ENCODE measurements around the gene RASAL2. TPM values are rescaled to one million over a fixed set of nuclear protein-coding genes. Genes with fewer than 3 reads are reported as not detected.

Gene RASAL2
- total RNA-seq, 3 donors from 2014 or later = 13.0 to 17.5 (median 14.2) TPM

GRCh38 chr1:178278916-178279686, 185.2 kb downstream of the RASAL2 start:
- ATAC-seq (no peak), DNase-seq (no peak)
- Histone ChIP-seq H3K9me3 (no peaks in the 10 kb centered on the region), H3K36me3 (ENCODE audit: low read depth) (no peaks in the 10 kb centered on the region), H3K4me1 (ENCODE audit: low read depth) (no peaks in the 10 kb centered on the region), H3K4me3 (no peak overlapping the region)
- intact Hi-C loops (cut with DNase I, micrococcal nuclease) = loop anchor here (10.0 kb wide), 2 partner anchors 184 to 244 kb away; partner anchors contain the start of gene RASAL2 (in 1 of the 2)
- TF ChIP-seq, protein P1, sequence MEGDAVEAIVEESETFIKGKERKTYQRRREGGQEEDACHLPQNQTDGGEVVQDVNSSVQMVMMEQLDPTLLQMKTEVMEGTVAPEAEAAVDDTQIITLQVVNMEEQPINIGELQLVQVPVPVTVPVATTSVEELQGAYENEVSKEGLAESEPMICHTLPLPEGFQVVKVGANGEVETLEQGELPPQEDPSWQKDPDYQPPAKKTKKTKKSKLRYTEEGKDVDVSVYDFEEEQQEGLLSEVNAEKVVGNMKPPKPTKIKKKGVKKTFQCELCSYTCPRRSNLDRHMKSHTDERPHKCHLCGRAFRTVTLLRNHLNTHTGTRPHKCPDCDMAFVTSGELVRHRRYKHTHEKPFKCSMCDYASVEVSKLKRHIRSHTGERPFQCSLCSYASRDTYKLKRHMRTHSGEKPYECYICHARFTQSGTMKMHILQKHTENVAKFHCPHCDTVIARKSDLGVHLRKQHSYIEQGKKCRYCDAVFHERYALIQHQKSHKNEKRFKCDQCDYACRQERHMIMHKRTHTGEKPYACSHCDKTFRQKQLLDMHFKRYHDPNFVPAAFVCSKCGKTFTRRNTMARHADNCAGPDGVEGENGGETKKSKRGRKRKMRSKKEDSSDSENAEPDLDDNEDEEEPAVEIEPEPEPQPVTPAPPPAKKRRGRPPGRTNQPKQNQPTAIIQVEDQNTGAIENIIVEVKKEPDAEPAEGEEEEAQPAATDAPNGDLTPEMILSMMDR (IDR thresholded peaks at IDR 0.05) = no peak

DNA sequence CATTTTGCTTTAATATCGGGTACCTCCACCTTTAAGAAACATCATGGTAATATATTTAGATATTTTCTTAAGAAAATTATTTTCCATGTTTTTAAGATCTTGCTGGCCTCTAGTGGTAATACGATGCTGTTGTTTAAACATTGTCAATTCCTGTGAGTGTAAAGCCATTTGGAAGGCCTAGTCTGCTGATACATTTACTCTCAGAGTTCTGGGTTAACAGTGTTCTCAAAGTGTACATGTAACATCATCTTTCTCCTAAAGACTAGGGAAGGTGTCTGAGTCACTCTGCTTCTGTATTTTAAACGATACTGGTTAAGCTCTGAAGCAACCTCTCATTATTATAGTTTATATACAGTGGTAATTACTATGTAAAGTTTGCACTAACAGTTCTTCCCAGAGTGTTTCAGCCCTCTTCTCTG, 189.1 kb downstream of the RASAL2 start:
- Histone ChIP-seq H3K4me3 (no peak overlapping the region), H3K36me3 (ENCODE audit: low read depth) (no peaks in the 10 kb centered on the region), H3K4me1 (ENCODE audit: low read depth) (no peaks in the 10 kb centered on the region), H3K9me3 (no peaks in the 10 kb centered on the region)
- DNase-seq = no peak
- intact Hi-C loops (cut with DNase I, micrococcal nuclease) = no loop called here
- TF ChIP-seq, protein P1 (IDR thresholded peaks at IDR 0.05) = no peak
- ATAC-seq = no peak

DNA sequence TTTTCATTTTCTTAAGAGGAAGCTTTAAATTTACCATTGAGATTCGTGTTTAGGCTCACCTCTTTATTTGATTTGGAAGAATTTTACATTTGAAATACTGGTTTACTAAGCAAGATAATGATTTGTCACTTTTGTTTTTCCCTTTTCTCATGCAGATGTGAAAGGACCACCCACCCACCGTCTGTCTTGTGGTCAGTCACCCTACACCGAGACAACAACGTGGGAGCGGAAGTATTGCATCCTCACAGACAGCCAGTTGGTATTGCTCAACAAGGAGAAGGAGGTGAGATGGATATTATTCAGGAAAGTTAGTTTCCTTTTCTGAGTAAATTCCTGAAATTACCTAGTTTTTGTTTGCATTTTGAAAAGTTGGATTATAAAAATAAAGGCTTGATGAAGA, 189.5 kb downstream of the RASAL2 start:
- TF ChIP-seq, protein P1 (IDR thresholded peaks at IDR 0.05) = no peak
- DNase-seq (no peak), ATAC-seq (no peak)
- Histone ChIP-seq H3K9me3 (no peaks in the 10 kb centered on the region), H3K36me3 (ENCODE audit: low read depth) (no peaks in the 10 kb centered on the region), H3K4me3 (no peak overlapping the region), H3K4me1 (ENCODE audit: low read depth) (no peaks in the 10 kb centered on the region)
- intact Hi-C loops (cut with DNase I, micrococcal nuclease) = no loop called here

GRCh38 chr1:178284058-178284457, 190.2 kb downstream of the RASAL2 start:
- TF ChIP-seq, protein P1 (IDR thresholded peaks at IDR 0.05) = no peak
- Histone ChIP-seq H3K36me3 (ENCODE audit: low read depth) (no peaks in the 10 kb centered on the region), H3K9me3 (no peaks in the 10 kb centered on the region), H3K4me3 (no peak overlapping the region), H3K4me1 (ENCODE audit: low read depth) (no peaks in the 10 kb centered on the region)
- intact Hi-C loops (cut with DNase I, micrococcal nuclease) = no loop called here
- DNase-seq = no peak
- no peak for ATAC-seq

GRCh38 chr1:178291166-178291565, 197.3 kb downstream of the RASAL2 start:
- Histone ChIP-seq H3K4me1 (ENCODE audit: low read depth) (no peaks in the 10 kb centered on the region), H3K9me3 (no peaks in the 10 kb centered on the region), H3K36me3 (ENCODE audit: low read depth) (no peaks in the 10 kb centered on the region), H3K4me3 (no peak overlapping the region)
- DNase-seq (no peak), ATAC-seq (no peak)
- intact Hi-C loops (cut with DNase I, micrococcal nuclease) = no loop called here
- TF ChIP-seq, protein P1 (IDR thresholded peaks at IDR 0.05) = no peak
